Activated naive CD8-positive, alpha-beta T cell treated with anti-CD3 and anti-CD28 coated beads, Interleukin-2, amount 10 ng/mL, durations not matched to agents 7 days and 5 days (primary cell): ENCODE results near the gene NACC2. TPM values are rescaled to one million over a fixed set of nuclear protein-coding genes. Genes with fewer than 3 reads are reported as not detected.

Experiments
- ATAC-seq: fragments of 150-1000 bp; cut with Tn5 transposase; one replicate; pipeline ENCODE4 v1.10.0; 2021; ENCODE audit warnings: low read depth, moderate library complexity
- POLR2A ChIA-PET: fragments of 350-600 bp; sonication (Branson Sonifier 250); formaldehyde crosslinking; loops from one replicate; lab custom pipeline; 2021; ENCODE audit warnings: antibody characterized with exemption; lab: Charles Lee
- DNase-seq: peaks from one replicate; pipeline ENCODE4 v3.0.0; 2021
- H3K27ac Mint-ChIP-seq: one replicate; pipeline ENCODE4 v1.8.0; 2022; ENCODE audit warnings: mild to moderate bottlenecking, mixed read lengths
- H3K27me3 Mint-ChIP-seq: one replicate; pipeline ENCODE4 v1.8.0; 2022; ENCODE audit warnings: mild to moderate bottlenecking, moderate library complexity, mixed read lengths
- H3K36me3 Mint-ChIP-seq: one replicate; pipeline ENCODE4 v1.8.0; 2021; ENCODE audit warnings: mild to moderate bottlenecking, mixed read lengths
- H3K4me1 Mint-ChIP-seq: one replicate; pipeline ENCODE4 v1.8.0; 2021; ENCODE audit warnings: mixed read lengths
- H3K4me3 Mint-ChIP-seq: one replicate; pipeline ENCODE4 v1.8.0; 2022; ENCODE audit warnings: mild to moderate bottlenecking, moderate library complexity, mixed read lengths
- H3K9me3 Mint-ChIP-seq: one replicate; pipeline ENCODE4 v1.8.0; 2021; ENCODE audit warnings: mixed read lengths
- total RNA-seq, 2 experiments: library from RNA; stranded (reverse); gene quantifications; one replicate each; pipeline ENCODE4 v1.2.3, GENCODE V29; 2021

Gene NACC2
- total RNA-seq, 2 experiments from 2014 or later = 10.5 to 11.2 TPM

DNA sequence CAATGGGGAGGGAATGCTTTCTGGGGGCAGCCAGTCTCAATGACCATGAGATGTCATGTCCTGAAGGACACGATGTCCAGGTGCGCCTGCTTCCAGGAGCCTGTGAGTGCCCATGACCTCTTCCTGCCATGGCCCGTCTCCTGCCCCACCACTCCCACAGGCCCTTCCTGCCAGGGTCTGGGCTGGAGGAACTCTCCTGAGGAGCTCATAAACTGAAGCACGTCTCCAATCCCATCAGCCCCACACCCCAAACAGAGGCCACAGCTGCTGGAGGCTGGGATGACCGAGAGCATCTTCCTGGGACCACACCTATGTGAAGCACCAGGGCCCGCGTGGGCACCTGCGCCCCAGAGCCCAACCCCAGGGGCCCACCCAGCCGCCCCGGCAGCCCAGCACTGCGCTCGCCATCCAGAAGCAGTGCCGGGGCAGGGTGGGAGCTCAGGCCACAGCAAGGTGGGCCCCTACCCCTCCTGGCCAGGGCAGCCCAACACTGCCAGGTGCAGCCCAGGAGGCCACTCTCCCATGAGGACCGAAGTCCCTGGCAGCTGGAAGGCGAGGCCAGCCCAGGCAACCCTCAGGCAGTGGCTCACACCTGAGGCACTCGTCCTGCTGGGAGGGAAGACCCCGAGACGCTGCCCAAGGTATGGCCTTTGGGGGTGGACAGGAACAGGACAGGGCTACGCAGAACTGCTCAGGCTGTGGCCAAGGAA lies 80.0 kb downstream of the NACC2 start:
- ATAC-seq = no peak
- H3K4me3 Mint-ChIP-seq = no peak overlapping the region
- no peaks in the 10 kb centered on the region for H3K9me3 Mint-ChIP-seq
- H3K36me3 Mint-ChIP-seq = no peaks in the 10 kb centered on the region
- H3K4me1 Mint-ChIP-seq = no peaks in the 10 kb centered on the region
- DNase-seq = peak; percentile 25
- H3K27me3 Mint-ChIP-seq = no peaks in the 10 kb centered on the region
- POLR2A ChIA-PET = no interaction called here
- no peak overlapping the region for H3K27ac Mint-ChIP-seq

GRCh38 chr9:136014147-136014923 lies 80.8 kb downstream of the NACC2 start:
- POLR2A ChIA-PET = no interaction called here
- ATAC-seq (no peak), DNase-seq (no peak)
- no peaks in the 10 kb centered on the region for H3K36me3 Mint-ChIP-seq
- H3K4me3 Mint-ChIP-seq = no peak overlapping the region
- H3K9me3 Mint-ChIP-seq = no peaks in the 10 kb centered on the region
- H3K27ac Mint-ChIP-seq = no peak overlapping the region
- no peaks in the 10 kb centered on the region for H3K27me3 Mint-ChIP-seq
- H3K4me1 Mint-ChIP-seq = no peaks in the 10 kb centered on the region

DNA sequence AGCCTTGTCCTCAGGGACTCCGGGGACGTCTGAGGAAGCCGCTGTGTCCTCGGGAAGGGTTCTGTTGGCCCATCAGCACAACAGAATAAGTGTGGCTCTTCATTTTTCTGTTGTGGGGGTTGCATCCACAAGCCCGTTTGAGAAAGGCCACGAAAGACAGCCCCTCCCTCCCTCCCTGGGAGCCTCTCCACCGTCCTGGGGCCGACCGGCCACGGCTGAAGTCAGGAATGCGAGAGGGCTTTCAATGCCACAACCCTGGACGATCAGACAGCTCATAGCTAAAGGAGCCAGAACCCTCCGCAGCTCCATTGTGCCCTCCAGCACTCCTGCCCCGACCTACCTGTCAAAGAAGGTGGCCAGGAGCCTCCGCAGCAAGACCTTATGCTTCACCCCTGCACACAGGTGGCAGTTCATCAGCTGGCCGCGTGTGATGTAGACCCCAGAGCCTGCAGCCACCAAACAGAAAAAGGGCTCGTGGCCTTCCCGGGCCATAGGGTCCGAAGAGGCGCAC lies 81.5 kb downstream of the NACC2 start:
- no peaks in the 10 kb centered on the region for H3K9me3 Mint-ChIP-seq

GRCh38 chr9:136013116-136013515 lies 82.0 kb downstream of the NACC2 start:
- Mint-ChIP-seq H3K27me3 (no peaks in the 10 kb centered on the region), H3K4me3 (no peak overlapping the region), H3K4me1 (no peaks in the 10 kb centered on the region), H3K9me3 (no peaks in the 10 kb centered on the region), H3K36me3 (no peaks in the 10 kb centered on the region), H3K27ac (no peak overlapping the region)
- POLR2A ChIA-PET = no interaction called here
- ATAC-seq (no peak), DNase-seq (no peak)

More for the DNA sequence above, 81.5 kb downstream of the NACC2 start:
- DNase-seq = no peak
- no peak for ATAC-seq
- no peak overlapping the region for H3K4me3 Mint-ChIP-seq
- H3K27me3 Mint-ChIP-seq = no peaks in the 10 kb centered on the region
- no peak overlapping the region for H3K27ac Mint-ChIP-seq
- H3K4me1 Mint-ChIP-seq = no peaks in the 10 kb centered on the region
- H3K36me3 Mint-ChIP-seq = no peaks in the 10 kb centered on the region
- POLR2A ChIA-PET = no interaction called here

GRCh38 chr9:136012651-136013050 lies 82.4 kb downstream of the NACC2 start:
- POLR2A ChIA-PET = no interaction called here
- H3K36me3 Mint-ChIP-seq = no peaks in the 10 kb centered on the region
- no peaks in the 10 kb centered on the region for H3K9me3 Mint-ChIP-seq
- ATAC-seq = no peak
- H3K4me3 Mint-ChIP-seq = no peak overlapping the region
- no peaks in the 10 kb centered on the region for H3K27me3 Mint-ChIP-seq
- no peak overlapping the region for H3K27ac Mint-ChIP-seq
- DNase-seq = no peak
- no peaks in the 10 kb centered on the region for H3K4me1 Mint-ChIP-seq

- no peaks in the 10 kb centered on the region for H3K9me3 Mint-ChIP-seq
- H3K4me3 Mint-ChIP-seq = no peak overlapping the region
- POLR2A ChIA-PET = no interaction called here
- no peaks in the 10 kb centered on the region for H3K4me1 Mint-ChIP-seq
- no peaks in the 10 kb centered on the region for H3K27me3 Mint-ChIP-seq
- H3K36me3 Mint-ChIP-seq = no peaks in the 10 kb centered on the region
- no peak for ATAC-seq
- no peak for DNase-seq
- H3K27ac Mint-ChIP-seq = no peak overlapping the region
These were observed 83.2 kb downstream of the NACC2 start for GRCh38 chr9:136011703-136012496.

DNA sequence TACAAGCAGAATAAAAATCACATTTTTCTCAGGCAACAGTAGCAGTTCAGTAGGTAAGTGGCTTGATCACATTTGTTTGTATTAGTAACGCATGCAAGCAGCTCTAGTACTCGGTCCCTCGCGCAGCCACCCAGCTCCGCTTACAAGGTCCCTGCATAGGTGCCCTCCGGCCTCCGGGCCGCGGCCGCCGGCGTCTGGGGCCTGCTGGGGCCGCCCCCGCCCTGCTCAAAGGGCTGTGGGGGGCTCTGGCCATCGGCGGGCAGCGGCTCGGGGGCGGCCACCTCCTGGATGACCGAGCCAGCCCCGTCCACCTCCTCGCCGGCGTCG lies 83.8 kb downstream of the NACC2 start:
- H3K4me3 Mint-ChIP-seq = no peak overlapping the region
- DNase-seq = no peak
- H3K27ac Mint-ChIP-seq = no peak overlapping the region
- H3K4me1 Mint-ChIP-seq = no peaks in the 10 kb centered on the region
- ATAC-seq = no peak
- H3K9me3 Mint-ChIP-seq = no peaks in the 10 kb centered on the region
- no peaks in the 10 kb centered on the region for H3K36me3 Mint-ChIP-seq
- POLR2A ChIA-PET = no interaction called here
- H3K27me3 Mint-ChIP-seq = no peaks in the 10 kb centered on the region

DNA sequence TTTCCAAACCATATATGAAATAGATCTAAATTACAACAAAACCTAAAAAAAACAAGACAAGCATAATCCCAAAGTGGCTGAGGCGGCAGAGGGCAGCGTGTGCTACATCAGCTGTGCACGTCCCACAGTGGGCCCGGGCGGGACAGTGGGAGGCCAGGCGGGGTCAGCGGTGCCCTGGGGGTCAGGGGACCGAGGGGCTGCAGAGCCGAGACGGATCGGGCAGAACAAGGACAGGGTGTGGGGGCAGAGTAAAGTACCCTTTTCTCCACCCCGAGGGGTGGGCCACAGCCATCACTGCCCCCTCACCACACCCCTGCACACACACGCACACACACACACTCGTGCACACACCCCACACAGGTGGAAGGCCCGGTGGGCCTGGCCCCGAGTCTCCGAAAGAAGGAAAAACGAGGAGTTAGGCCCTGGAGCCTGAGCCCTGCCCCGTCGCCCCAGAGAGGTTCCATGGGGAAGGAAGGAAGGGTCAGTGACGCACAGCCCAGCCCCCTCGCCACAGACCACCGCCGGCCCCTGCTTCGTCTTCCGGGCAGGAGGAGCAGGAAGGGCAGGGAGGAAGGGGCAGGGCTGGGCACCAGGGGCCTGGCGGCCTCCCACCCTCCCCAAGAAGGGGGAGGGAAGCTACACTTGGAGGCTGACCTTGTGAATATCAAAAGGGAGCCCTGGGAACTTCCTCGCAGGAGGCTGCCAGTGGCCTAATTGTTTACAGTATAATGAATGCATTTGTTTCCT lies 84.3 kb downstream of the NACC2 start:
- no peak overlapping the region for H3K4me3 Mint-ChIP-seq
- H3K36me3 Mint-ChIP-seq = no peaks in the 10 kb centered on the region
- no peaks in the 10 kb centered on the region for H3K27me3 Mint-ChIP-seq
- POLR2A ChIA-PET = no interaction called here
- DNase-seq (no peak), ATAC-seq (no peak)
- no peaks in the 10 kb centered on the region for H3K9me3 Mint-ChIP-seq
- H3K27ac Mint-ChIP-seq = no peak overlapping the region
- H3K4me1 Mint-ChIP-seq = no peaks in the 10 kb centered on the region

- POLR2A ChIA-PET = no interaction called here
- no peak for DNase-seq
- ATAC-seq = no peak
- Mint-ChIP-seq H3K4me3 (no peak overlapping the region), H3K4me1 (no peaks in the 10 kb centered on the region), H3K9me3 (no peaks in the 10 kb centered on the region), H3K27me3 (no peaks in the 10 kb centered on the region), H3K36me3 (no peaks in the 10 kb centered on the region), H3K27ac (no peak overlapping the region)
These were observed 84.9 kb downstream of the NACC2 start for GRCh38 chr9:136010176-136010575.

GRCh38 chr9:136009516-136009915 lies 85.6 kb downstream of the NACC2 start:
- DNase-seq = no peak
- Mint-ChIP-seq H3K27me3 (no peaks in the 10 kb centered on the region), H3K36me3 (no peaks in the 10 kb centered on the region), H3K4me3 (no peak overlapping the region), H3K27ac (no peak overlapping the region), H3K9me3 (no peaks in the 10 kb centered on the region), H3K4me1 (no peaks in the 10 kb centered on the region)
- no peak for ATAC-seq
- POLR2A ChIA-PET = no interaction called here

DNA sequence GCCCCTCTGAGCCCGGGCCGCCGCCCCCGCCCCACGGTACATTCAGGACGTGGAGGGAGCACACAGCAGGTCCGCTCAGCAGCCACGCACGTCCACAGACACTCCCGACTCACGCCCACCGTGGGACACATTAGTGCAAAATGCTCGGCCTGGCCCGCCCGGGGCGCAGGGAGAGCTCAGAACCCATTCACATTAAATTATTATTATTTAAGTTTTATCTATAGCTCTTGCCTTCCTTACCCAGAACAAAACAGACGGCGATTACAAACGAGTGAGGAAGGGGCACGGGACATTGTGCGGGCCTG lies 86.4 kb downstream of the NACC2 start:
- H3K4me1 Mint-ChIP-seq = no peaks in the 10 kb centered on the region
- H3K36me3 Mint-ChIP-seq = no peaks in the 10 kb centered on the region
- ATAC-seq (no peak), DNase-seq (no peak)
- no peak overlapping the region for H3K4me3 Mint-ChIP-seq
- no peak overlapping the region for H3K27ac Mint-ChIP-seq
- no peaks in the 10 kb centered on the region for H3K9me3 Mint-ChIP-seq
- no peaks in the 10 kb centered on the region for H3K27me3 Mint-ChIP-seq
- POLR2A ChIA-PET = no interaction called here

DNA sequence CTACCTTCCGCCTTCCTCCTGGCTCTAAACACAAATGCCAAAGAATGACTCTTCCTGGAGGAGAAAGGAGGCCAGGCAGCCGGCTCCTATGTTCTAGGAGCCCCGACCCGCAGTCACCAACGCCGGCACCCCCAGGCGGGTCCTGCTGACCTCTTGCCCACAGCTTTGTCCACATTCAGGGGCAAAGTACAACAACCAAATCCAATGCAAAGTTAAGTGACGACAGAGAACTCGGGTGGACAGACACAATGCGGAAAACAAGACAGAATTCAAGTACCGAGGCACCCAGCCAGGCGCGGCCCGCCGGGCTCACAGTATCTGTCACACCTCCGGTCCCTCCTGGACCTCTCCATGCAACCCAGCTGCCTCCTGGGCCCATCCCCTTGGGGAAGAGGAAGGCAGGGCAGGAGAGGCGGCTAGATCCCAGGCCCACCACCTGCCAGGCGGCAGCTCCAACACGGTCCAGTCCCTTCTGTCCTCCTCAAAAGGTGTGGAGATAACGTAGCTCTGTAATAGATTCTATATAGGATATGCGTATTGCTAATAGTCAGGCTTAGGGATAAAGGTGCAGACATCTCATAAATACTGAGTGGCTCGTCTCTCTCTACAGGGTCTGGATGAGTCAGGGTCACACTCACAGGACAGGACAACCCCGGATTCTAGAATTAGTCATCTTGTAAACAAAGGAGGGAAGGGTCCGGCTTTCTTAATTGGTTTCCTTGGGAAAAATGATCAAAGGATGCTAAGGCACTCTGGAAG lies 87.0 kb downstream of the NACC2 start:
- Mint-ChIP-seq H3K4me3 (no peak overlapping the region), H3K36me3 (no peaks in the 10 kb centered on the region), H3K4me1 (no peaks in the 10 kb centered on the region), H3K27me3 (no peaks in the 10 kb centered on the region), H3K9me3 (no peaks in the 10 kb centered on the region), H3K27ac (no peak overlapping the region)
- POLR2A ChIA-PET = no interaction called here
- ATAC-seq = no peak
- DNase-seq = no peak
